Umbilical cord (tissue), 2 donors: ENCODE measurements around the gene LHPP. TPM values are rescaled to one million over a fixed set of nuclear protein-coding genes. Genes with fewer than 3 reads are reported as not detected.

Experiments
- DNase-seq: peaks from one replicate; pipeline ENCODE4 v3.0.0-alpha.2; 2015; ENCODE audit warnings: low spot score
- total RNA-seq: library from RNA; depleted of rRNA; stranded (reverse); fragments of >200 nt; gene quantifications from one replicate; pipeline ENCODE4 v1.2.3, GENCODE V29; 2014; ENCODE audit warnings: low replicate concordance; ENCODE audit not compliant: insufficient read depth

The LHPP gene
- total RNA-seq, 1 donor from 2014 or later: 4.8 TPM

GRCh38 chr10:124447751-124448466, 13.7 kb upstream of the LHPP start:
- no peak for DNase-seq

DNA sequence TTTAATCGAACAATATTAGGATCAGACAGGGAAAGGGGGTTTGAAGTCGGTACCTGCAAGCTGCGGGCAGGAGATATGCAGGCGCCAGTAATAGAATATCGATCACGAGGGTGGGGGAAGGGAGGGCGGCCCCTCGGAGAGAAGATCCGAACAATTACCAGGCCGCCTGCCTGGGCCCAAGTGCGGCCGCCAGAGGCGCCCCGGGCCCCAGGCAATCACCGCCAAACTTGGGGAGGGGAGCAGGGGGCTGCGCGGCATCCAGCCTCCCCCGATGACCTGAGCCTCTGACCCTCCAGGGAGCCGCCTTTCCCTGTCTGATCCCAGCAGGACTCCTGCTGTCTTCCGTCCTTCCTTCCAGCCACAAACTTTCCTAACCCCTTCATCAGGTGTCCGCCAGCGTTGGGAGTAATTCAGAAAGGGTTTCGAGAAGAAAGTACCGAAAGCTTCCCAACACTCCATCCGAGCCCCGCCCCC, 12.9 kb upstream of the LHPP start:
- no peak for DNase-seq

GRCh38 chr10:124449170-124450011, 12.2 kb upstream of the LHPP start:
- no peak for DNase-seq

- DNase-seq: no peak
These were observed 11.4 kb upstream of the LHPP start, which contains the start of gene NKX1-2 for GRCh38 chr10:124450012-124450782. Gene NKX1-2, minus strand, starts transcription at chr10:124450035. Its CDS starts 92 bp downstream, at chr10:124449943.

- no peak for DNase-seq
These were observed 10.9 kb upstream of the LHPP start for GRCh38 chr10:124450783-124451057.

- no peak for DNase-seq
These were observed 10.3 kb upstream of the LHPP start for GRCh38 chr10:124451276-124451675.

DNA sequence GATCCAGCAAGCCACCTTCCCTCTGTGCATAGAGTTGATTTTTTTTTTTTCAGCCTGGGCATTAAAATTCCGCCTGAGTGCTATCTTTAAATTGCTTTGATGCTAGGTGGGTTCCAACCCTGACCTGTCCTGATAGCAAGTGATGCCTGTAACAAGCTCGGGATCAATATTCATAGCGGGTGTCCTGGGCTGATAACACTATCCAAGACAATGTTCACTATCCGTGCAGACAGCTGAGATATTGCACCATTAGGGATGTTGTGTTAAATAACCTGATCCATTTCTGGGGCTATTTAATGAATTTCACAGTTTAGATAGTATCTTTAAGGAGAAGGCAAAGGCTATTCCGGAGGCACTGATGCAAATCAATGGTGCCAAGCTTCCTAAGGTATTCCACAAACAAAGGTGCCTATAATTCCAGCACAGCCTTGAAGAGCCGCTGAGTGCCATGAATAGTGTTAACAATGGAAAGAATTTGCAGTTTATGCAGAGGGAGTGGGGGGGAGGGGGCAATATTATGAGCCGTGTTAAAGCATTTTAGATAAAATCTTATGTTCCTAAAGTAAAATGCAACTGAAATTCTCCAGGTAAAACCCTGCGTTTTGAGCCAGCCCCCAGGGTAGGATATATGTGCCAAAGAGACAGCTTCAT, 7.5 kb upstream of the LHPP start:
- no peak for DNase-seq

- no peak for DNase-seq
These were observed 6.2 kb upstream of the LHPP start for GRCh38 chr10:124455441-124455840.

DNA sequence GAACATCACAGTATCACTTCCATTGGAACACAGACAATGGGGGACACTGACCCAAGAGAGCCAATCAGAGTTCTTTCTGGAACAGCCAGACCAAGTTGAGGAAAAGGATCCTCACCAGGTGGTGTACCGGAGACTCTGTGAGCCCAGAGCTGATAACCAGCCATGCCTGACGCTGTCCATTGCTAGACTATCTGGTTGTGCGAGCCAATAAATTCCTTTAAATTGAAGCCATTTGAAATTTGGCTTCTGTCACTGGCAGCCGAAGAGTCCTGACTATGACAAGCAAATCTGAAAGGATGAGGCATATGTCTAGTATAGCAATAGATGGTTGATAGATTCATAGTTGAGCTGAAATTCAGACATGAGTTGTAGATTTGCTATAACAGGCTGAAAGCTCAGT, 3.1 kb upstream of the LHPP start:
- no peak for DNase-seq

GRCh38 chr10:124458889-124459288, 2.7 kb upstream of the LHPP start:
- DNase-seq: no peak

DNA sequence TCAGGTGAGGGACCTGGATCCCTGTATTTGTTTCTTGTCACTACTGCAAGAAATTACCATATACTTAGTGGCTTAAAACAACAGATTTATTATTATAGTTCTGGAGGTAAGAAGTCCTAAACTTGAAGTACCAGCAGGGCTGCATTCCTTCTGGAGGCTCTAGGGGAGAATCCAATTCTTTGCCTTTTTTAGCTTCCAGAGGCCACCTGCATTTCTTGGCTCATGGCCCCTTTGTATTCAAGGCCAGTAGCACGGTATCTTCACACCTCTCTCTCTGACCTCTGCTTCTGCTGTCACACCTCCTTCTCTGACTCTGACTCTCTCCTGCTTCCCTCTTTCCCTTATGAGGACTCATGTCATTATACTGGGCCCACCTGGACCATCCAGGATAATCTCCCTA, 2.2 kb upstream of the LHPP start:
- DNase-seq: no peak

DNA sequence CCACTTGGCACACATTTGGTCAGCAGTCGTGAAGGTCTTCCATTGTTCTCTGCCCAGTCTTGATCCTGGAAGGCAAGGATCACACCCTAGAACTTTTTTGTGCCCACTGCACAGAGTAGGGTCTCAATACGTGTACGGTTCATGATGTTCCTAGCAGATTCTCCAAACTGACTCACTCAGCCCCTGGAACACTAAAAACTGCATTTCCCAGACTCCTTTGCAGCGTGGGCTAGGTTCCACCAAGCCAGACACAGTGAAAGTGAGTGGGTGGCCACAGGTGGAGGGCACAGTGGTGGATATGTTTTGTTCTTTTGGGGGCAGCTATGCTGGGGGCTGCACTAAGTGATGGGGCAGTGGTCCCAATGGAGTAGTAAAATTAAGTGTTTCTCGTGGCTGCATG, 1.5 kb upstream of the LHPP start:
- DNase-seq: no peak

- no peak for DNase-seq
These were observed 699 bp downstream of the LHPP start for GRCh38 chr10:124462348-124462695.

DNA sequence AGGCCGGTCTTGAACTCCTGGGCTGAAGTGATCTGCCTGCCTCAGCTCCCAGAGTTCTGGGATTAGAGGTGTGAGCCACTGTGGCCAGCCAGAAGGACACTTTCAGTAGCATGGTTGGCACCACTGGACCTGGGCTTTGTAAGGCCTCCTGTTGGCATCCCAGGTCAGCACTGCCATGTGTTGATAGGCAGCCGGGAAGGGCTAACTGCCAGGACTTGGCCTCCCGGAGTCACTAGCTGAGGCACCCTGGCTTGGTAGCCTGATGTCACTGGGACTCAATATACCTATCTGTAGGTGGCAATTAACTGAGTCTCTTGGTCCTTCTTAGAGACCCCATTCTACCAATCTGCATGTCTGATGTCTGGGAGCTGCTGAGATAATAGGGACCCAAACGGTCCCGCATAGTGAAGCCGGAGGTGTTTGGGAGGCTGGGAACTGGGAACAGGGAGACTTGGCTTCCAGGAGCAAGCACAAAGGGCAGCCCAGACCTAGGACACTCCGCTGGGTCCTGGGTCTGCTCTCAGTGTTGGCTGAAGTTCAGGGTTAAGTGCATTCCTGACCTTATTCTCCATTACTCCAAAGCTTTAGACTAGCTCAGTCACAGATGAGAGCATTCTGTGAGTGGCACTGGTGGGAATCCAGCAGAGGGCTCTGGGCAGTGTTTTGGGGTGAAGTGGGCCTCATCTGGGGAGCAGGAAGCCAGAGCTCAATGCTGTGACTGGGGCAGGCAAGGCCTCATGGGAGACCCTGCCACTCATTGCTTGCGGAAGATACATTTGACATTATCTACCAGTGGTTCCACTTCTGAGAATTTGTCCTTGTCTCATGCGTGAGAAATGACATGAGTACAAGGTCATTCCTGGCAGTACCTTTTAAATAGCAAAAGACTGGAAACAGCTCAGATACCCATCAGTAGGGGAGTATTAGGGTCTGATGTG, 2.7 kb downstream of the LHPP start:
- DNase-seq: no peak

DNA sequence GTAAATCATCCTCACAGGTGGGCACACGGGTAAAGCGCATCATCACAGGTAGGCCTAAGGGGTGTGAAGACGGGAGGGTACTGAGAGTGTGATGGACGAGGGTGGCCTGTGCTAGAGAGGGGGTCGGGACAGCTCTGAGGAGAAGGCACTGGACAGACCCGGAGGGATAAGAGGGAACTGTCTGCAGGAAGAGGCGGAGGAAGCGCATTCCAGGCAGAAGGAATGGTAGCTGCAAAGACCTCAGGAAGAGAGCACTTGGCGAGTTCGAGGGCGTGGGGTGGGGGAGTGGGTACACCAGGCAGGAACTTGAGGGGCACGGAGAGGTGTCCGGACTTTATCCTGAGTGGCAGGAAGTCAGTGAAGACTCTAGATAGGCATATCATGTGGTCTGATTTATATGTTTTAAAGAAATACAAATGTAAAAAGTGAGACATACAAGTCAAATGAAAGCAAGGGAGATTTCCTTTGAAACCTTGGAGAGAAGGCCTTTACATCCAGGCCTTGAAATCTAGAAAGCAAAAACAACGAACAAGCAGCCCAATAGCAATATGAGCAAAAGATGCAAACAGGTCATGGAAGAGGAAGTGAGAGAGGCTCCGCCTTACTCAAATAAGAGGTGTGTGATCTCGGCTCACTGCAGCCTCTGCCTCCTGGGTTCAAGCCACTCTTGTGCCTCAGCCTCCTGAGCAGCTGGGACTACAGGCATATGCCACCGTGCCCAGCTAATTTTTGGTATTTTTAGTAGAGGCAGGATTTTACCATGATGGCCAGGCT, 3.6 kb downstream of the LHPP start:
- DNase-seq: no peak

DNA sequence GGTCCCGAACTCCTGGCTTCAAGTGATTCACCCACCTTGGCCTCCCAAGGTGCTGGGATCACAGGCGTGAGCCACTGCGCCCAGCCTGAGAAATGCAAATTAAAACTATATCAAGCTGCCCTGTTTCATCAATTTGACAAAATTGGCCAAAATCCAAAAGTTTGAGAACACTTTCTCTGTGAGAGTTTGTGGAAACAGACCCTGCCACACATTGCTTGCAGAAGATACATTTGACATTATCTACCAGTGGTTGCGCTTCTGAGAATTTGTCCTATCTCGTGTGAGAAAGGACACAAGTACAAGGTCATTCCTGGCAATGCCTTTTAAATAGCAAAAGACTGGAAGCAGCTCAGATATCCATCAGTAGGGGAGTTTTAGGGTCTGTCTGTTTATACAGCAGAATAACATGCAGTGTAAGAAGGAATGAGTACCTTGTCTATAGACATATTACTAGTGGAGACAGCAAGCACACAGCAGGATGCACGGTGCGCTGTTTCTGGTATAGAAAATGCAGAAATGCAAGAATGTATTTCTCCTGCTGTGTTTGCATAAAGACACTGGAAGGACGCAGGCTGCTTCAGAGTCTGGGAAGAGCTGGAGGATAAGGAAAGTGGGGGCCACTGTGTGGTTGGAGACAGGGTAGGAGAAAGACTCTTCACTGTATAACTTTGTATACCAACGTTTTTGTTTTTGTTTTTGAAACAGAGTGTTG, 4.3 kb downstream of the LHPP start:
- no peak for DNase-seq

- DNase-seq: no peak
These were observed 5.5 kb downstream of the LHPP start for GRCh38 chr10:124467165-124467564.

DNA sequence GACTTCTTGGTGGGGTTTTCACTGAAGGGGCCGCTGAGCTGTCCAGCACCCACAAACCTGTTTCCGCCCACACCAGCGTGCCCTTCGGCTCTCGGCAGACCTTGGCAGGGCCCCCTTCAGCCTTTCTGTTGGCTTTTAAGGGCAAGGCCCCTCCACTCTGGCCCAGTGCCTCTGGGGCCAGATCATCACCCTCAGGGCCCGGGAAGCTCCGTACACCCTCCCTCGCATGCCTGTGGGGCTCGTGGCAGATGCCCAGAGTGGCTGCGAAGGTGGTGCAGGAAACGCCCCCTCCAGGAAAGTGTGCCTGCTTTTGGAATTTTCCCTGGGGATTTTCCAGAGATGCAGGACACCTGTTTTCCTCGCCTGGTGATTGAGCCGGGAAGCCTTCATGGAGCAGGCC, 7.0 kb downstream of the LHPP start:
- DNase-seq: no peak

DNA sequence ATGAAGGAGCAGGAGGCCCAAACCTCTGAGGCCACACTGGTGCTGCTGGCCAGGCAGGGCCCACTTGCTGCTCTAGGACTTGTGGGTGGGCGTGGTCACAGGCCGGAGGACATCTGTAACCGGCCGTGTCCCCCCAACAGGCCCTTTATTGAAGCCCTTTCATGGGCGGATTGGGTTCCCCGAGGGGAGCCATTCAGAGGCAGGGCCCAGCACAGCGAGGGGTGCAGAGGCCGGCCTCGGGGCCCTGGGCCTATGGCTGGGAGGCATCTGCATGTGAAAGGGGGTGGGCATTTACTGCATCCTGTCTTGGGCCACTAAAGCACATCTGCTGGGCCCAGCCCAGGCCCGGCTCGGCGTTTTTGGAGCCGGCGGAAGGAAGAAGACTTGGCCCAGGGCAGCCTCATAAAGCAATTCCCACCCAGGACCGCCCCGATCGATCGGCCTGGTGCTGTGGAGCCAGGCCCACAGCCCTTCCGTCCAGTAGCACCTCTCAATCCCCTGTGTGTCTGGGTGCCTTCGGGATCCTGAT, 8.4 kb downstream of the LHPP start:
- DNase-seq: no peak
